SHP77 (cell line): ENCODE results near the gene FGFR3.

Experiments used
- DNase-seq, 2 experiments: peaks; one replicate each; lab custom pipeline; 2025; lab: John Stamatoyannopoulos, UW

FGFR3 gene

DNA sequence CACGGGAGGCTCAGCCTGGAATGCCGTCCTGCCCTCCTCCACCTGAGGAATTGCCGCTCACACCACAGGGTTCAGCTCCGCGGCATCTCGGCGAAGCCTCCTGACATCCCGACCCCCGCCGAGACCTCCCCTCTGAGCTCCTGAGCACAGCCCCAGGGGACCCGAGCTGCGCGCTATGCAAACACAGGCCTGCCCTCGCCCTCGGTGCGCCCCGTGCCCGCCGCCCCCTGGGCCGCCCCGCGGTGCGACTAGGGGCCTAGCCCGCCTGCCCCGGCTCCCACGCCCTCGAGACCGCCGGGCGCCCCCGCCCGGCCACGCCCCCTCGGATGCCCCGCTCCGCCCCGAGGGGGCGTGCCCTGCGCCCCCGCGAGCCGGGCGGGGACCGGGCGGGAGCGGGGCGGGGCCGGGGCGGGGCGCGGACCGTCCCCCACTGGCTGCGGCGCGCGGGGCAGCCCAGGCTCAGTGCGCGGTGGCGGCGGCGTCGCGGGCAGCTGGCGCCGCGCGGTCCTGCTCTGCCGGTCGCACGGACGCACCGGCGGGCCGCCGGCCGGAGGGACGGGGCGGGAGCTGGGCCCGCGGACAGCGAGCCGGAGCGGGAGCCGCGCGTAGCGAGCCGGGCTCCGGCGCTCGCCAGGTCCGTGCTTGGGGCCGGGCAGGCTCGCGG, at the start of gene FGFR3:
FGFR3 (plus strand) TSS at position 462 of the 664 bp plus-strand sequence. CDS start 642 bp downstream, outside the sequence.
- DNase-seq, result no peak

DNA sequence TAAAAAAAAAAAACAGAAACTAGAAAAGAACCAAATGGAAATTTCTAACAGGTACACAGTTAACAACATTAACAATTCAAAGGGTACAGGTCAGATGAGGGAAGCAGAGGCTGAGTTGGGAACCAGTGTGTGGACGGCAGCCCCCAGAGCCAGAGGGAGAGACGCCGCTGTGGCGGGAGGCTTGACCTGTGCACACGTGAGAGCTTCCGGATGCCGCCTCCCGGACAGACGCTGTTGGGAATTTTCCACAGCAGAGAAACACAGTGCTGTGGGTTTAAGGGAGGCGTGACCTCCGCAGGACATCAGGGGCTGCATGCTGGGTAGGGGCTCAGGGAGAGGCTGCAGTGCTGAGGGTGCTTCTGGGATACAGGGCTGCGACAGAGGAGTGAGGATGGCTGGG, 49.5 kb upstream of the FGFR3 start:
- no peak for DNase-seq

DNA sequence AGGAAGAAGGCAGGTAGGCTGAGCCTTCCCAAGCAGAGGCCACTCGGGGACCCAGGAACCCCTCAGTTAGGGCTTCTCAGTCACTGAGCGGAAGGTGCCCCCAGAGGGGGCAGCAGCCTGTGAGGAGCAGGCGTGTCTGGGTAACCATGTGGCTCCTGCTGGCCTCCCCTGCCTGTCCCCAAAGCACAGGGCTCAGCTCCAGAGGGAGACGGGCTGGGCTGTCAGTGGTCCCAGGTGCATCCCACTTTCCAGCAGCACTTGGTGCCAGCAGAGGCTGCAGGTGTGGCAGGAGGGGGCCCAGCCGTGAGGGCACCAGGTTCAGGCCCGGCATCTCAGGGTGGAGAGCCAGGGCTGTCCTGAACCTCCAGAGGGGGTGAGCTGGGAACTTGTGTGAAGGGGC, 49.1 kb upstream of the FGFR3 start:
- no peak for DNase-seq

DNA sequence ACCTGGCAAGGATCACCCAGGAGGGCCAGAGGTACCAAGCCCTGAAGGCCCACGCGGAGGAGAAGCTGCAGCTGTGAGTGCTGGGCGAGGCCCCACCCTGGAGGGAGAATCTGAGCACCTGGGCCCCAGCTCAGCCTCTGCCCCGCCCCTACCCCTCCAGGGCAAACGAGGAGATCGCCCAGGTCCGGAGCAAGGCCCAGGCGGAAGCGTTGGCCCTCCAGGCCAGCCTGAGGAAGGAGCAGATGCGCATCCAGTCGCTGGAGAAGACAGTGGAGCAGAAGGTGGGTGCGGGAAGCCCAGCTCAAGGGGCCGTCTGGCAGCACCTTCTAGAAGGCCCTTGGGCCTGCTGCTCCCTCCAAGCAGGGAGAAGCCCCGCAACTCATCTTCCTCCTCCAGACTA, 48.5 kb upstream of the FGFR3 start:
- DNase-seq, result no peak

DNA sequence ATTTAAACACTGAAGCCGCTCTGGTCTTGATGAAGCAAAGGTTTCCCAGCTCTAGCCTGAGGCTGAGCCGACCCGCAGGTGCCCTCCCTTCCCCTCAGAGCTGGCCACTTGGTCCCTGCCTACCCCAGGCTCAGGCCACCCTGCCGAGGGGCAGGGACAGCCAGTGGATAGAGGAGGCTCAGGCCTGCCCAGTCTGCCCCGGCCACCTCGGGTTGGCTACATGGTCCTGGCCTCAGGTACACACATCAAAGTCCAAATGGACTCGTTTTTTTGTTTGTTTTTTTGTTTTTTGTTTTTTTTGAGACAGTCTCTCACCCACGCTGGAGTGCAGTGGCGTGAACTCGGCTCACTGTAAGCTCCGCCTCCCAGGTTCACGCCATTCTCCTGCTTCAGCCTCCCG, 47.9 kb upstream of the FGFR3 start:
- no peak for DNase-seq

DNA sequence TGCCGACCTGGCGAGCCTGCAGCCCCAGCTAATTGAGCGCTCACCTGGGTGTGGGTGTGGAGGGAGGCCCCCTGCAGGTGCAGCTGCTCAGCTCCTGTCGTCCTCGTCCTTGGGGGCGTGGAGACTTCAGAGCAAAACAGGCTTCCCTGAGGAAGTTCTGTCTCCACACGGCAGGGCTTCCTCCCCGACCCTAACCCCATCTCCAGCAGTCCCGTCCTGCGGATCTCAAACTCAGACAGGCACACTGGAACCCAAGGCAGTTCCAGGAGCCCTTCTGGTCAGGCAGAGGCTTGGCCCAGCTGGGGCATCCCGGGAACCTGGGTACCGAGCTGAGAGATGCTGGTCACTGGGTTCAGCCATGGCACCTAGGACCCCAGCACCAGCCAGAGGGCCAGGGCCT, 47.4 kb upstream of the FGFR3 start:
- no peak for DNase-seq

DNA sequence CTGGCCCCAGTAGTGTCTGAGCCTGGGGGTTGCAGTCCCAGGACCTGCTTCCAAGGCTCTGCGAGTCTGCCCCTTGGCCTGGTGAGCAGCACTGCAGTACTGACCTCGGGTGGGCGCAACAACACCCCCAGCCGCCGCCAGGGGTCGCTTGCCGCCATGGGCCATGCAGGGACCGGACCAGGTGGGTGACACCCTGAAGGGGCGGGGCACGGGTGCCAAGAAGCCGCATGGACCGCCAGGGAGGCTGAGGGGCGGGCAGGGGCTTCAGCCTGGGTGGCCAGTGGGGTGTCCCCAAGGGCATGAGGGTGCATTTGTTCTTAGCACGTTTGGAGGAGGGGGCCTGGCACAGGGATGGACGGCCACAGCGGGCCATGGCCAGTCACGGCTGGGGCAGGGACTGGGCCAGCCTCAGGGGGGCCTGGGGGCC, 46.8 kb upstream of the FGFR3 start:
- DNase-seq, result peak; percentile 12 to 54

DNA sequence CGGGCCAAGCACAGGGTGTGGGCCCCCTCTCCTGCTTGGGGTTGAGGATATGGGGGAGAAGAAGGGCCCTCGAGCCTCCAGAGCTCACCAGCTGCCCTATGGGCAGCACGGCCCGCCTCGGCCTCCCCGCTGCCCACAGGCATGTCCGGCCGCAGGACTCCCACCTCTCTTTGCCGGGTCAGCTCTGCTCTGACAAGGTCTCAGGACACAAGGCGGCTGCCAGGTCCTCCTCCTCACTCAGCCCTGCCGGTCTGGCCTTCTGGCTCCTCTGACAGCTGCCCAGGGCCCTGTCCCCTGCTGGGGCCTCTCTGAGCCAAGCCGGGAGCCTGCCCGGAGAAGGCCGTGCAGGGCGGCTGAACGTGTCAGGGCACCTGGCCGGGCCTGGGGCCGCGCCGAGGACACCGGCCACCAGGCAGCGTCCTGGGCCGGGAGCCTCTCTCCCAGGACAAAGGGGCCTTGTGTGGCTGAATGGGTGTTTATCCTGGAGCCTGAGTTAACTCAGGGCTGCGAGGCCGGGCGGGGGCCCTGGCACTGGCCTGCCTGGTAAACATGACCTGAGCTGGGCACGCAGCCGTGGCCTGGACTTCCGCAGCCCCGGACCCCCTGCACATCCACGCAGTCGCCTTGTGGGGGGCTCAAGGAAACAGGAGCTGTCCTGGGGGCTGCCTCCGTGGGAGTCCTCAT, 46.0 kb upstream of the FGFR3 start:
- no peak for DNase-seq

DNA sequence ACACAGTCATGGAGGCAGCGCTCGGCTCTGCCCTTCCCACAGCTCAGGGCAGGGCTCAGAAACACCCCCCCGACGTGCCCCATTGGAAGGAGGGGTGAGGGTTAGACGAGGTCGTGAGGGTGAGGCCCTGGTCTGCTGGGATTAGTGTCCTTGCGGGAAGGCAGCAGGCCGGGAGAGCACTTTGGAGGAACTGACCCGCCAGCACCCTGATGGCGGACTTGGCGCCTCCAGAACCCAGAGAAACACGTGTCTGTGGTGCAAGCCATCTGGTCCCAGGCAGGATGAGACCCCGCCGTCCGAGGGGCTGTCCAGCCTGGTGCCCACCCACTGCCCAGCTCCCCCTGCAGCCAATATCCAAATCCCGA, 45.5 kb upstream of the FGFR3 start:
- no peak for DNase-seq

DNA sequence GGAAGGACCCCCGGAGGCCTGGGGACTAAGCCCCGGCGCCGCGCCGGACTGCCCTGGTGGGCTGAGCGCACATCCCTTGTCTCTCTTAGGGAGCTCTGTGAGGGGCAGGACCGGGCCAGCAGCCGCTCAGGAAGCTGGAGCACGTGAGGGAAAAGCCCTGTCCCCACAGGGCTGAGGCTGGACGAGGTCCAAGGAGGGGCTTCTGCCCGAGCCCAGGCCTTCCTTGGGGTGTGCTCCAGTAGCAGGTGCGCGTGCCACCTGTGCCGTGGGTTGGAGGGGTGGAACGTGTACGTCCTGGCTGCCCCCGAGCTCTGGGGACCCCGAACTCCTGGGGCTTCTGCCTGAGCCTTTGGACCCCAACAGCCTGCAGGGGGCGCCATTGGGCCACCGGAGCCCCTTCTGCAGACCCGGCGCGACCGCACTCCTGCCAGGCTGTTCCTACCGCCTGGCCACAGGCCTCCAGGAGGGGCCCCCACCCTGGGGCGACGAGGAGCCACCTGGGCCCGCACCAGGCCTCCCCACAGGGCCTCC, 44.6 kb upstream of the FGFR3 start:
- peak; percentile 10 to 42 for DNase-seq

DNA sequence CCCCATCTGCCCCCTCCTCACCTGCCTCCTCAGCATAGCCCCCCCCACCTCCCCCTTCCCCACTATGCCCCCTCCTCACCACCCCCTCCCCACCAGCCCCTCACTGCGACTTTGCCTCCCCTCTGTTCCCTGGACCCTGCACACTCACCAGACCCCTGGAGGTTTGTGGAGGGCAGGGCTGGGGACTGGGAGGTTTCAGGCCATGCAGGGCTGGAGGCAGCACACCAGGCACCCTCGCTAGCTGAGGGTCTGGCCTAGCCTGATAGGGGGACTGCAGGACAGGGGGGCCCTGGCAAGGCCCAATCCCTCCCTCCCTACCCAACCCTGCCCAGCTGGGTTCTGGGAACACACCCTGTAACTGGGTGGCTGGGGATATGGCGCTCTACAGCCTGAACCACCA, 43.7 kb upstream of the FGFR3 start:
- no peak for DNase-seq

DNA sequence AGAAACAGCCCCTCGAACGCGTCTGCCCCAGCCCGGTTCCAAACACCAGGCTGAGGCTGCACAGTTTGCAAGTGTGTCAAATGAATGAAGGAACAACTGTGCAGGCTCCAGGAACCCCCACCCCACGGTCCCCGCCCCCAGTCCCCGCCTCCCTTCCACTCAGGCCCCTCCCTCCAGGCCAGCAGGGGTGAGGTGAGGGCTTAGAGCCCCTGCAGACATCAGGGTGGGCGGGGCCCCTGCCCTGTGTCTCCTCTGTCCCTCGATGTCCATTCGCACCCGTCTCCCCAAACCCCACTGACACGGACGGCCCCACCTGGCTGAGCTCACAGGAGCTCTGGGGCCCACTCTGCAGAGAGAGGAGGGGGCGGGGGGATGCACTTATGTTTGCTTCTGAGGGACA, 43.3 kb upstream of the FGFR3 start:
- no peak for DNase-seq

DNA sequence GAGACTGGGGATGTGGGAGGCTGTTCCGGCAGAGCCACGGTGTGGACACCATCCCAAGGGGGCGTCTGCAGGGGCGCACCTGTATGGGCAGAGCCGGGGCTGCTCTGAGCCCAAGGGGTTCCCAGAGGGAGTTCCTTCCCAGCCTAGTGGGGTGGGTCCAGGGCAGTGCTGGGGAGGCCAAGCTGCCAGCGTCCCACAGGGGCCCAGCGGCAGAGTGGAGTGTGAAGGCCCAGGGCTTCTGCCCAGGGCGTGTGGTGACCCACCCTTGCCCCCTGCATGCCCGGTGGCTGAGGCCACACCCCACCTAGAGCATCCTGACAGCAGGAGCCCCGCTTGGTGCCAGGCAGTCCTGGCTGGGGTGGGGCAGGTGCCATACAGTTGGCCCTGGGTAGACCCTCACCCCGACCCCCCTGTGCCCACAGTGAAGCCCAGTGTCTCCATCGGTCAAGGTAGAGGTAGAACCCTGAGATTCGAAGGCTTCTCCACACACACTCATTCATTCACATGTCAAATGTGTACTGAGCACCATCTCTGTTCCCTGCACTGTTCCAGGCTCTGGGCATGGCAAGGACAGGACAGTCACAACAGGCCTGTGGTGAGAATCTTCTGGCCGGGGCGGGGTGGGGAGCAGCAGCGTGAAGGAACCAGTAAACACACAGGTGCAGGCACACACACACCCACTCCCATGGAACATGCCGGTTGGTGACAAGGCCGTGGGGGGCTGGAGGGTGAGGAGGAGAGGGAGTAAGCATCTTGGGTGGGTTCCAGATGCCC, 42.5 kb upstream of the FGFR3 start:
- DNase-seq, result no peak

DNA sequence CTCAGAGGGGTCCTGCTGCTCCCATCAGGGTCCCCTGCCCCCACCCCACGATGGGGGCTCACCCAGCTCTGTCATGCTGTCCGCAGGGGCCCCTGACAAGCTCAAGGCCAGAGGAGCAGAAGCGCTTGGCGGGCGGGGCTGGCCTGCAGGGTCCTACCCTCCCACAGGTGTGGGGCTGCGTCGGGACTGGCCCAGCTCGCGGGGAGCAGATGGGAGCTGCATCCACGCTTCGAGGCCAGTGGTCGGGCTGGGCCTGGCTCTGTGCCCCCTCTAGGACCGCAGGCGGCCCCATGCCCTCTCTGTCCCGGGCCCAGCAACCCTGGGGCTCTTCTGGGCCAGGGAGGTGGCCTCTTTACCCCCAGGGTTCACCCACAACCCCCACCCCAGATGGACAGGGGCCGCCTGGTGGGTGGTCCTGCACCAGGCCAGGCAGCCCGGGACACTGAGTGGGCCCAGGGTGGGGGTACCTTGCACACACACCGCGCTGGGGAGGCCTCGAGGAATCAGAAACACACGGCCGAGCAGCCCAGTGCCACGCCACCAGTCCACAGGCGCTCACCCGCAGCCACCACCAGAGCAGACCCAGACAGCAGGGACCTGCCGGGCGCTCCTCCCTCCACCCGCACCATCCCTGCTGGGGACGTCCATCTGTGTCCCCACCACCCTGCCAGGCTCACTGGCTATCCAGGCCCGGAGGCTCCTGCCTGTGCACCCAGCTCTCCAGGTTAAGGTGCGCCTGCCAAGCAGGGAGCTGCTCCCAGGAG, 41.8 kb upstream of the FGFR3 start:
- no peak for DNase-seq

DNA sequence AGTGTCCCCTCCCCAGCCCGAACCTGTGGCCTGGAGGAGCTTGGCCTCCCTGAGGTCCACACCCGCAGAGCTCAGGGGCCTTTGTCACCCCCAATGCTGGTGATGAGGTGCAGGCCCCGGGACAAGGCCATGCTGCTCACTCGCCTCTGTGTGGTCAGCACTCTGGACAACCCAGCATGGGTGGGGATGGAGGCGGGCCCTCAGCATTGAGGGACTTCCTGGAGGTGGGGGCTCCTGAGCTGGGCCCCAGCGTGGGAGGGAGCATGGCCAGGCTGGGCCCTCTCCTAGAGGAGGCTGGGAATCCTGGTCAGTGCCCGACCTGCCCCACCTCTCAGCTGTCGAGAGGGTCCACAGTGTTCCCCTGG, 41.2 kb upstream of the FGFR3 start:
- DNase-seq, result no peak

DNA sequence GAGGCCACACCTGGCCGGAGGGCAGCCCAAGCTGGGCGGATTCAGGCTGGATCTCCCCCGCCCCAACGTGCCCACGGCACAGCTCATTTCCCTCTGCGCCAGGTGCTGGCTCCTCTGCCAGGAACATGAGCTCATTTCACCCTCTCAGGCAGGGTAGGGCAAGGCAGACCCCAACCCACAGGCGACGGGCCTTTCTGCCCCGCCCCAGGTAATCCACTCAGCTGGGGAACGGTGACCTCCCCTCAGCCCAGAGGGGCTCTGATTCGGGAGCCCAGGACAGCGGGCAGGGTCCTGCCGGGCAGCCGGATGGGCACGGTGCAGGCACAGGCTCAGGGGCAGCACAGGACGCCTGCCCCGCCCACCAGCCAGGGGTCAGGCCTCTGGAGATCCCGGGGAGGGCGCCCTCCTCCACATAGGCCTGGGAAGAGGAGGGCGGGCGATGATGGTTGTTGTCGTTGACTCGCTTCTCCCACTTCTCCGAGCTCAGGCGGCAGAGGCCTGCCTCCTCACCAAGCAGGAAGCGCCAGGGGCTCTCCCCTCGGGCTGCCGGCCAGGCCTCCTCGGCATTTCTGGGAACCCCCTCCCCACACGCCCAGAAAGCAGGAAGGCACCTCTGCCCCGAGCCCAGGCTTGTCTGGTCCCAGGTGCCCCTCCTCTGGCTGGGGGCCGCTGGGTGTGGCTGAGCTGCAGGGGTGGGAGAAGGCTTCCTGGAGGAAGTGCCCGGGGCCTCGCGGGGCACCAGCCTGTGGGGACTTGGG, 40.6 kb upstream of the FGFR3 start:
- no peak for DNase-seq

DNA sequence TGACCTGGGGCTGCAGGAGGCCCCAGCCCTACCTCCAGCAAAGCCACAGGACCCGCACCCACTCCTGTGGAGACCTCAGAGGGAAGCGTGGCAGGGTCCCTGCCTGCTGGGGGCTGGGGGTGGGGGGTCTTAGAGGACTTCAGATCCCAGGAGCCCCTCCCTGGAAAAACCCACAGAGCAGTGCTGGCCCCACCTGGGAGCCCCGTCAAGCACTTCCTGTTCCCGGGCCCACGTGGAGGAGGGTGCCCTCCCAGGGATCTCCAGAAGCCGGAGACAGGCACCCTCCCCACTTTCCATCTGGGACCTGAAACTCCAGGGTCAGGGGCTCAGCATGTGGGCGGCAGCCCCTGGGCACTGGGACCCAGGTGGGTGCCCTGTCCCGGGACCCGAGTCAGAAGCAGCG, 39.8 kb upstream of the FGFR3 start:
- DNase-seq, result no peak

DNA sequence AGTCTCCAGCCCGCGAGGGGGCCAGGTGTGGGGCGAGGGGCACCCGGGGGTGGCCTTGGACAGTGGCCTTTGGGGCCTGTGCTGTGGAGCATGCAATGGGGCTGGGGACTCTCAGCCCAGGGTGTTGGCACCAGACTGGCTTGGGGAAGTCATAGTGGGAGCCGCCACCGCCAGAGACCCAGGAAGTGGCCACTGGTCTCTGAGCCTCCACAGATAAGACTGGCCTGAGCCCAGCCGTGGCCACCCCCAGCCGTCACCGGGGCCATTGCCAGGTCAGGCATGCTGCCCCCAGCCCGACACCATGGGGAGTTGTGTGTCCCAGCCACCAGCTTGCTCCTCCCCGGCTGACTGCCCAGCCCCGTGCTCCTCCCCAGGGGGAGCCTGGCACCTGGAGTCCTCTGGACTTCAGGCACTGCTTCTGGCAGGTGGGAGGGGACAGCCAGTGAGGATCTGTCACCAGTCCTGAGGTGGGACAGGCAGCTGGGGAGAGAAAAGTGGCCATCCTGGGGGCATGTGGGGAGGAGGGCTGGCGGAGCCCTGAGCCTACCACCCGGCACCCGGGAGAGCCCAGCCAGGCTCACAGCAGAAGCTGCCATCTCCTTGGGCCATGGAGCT, 39.3 kb upstream of the FGFR3 start:
- DNase-seq, result no peak

DNA sequence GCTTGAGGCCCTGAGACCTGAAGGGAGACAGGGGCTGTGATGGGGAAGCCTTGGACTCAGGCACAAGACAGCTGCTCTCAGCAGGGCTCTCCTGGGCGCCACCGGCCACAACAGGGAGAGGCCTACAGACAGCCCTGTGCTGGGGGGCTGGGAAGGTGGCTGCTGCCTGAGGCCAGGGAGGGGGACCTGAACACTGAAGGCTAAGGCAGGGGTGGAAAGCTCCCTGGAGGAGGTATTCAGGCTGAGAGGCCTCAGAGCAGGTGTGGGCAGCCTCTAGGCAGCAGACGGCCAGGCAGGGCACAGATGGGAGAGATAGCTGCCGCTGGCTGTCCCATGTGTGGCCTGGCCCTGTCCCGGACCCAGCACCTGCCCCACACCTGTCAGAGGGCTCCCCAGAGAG, 38.8 kb upstream of the FGFR3 start:
- DNase-seq, result no peak

DNA sequence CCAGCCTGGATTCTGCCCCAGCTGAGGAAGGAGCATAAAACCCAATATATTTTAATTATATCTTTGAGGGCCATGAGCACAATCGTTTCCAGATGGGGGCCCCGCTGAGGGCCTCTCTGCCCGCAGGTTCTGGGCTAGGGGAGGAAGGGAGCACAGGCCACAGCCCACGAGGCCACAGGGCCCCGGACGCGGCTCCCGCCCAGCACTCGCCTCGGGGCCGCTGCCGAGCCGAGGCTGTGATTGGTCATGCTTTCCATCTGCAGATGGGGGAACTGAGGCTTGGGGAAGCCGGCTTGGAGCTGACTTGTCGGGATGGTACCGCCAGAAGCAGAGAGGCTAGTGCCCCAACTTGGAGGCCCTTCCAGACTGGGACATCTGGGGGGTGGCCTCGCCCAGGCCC, 37.8 kb upstream of the FGFR3 start:
- no peak for DNase-seq

DNA sequence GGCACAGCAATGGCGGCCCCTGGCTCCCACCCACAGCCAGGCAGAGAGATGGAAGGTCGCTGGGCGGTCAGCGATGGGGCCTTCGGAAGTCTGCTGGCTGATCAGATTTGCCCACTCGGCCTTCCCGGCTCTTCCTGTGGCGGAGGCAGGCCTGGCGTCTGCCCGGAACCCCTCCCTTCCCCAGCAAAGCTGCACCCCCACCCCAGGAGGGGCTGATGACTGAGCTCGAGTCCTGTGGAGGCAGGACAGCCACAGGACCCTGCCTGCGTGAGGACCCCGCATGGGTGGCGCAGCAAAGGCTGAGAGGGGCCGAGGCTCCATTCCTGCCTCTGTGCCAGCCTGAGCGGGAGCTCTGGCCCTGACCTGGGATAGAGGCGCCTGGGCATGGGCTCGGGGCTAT, 37.0 kb upstream of the FGFR3 start:
- DNase-seq, result no peak
